22Rv1 (cell line): ENCODE measurements around the gene HIC1.

Source experiments
- ZFX ChIP-seq: fragments of 450-650 bp; IDR thresholded peaks from 2 replicates; pipeline ENCODE4 v1.6.1; 2017; ENCODE audit warnings: antibody characterized with exemption, borderline replicate concordance
- TF ChIP-seq, protein P1 (sequence below): fragments of 450-650 bp; IDR thresholded peaks from 2 replicates; pipeline ENCODE4 v1.5.1; 2017; ENCODE audit warnings: mild to moderate bottlenecking

DNA sequence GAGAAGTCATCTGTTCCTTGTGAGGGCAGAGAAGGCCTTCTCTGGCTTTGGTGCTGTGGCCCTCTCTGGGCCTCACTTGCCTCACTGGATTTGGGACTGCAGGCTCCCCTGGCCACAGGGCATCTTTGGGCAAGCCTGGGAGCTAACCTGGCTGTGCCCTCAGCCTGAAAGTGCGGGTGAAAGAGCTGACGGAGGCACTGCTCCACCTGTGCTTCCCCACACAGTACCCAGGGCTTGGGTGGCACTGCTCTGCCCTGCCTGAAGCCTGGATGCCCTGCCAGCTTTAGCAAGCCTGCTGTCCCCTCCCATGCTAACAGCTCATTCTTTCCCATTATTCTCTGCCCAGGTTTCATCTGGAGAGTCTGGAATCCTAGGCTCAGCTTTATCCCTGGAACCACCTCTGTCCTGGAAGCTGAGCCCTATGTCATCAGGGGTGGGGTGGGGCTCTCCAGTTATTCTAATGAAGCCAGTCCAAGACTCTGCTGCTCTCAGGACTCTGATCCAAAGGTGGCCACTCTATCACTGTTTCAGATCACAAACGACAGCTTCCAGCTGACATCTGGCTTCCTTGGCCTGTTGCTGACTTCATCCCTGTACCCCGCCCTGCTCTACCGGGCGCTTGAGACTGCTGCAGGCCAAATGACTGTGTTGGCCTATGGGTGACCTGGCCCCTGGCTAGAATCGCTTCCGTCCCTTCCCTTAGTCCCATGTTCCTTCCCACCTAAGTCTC, 29.3 kb downstream of the HIC1 start:
- TF ChIP-seq, protein P1, sequence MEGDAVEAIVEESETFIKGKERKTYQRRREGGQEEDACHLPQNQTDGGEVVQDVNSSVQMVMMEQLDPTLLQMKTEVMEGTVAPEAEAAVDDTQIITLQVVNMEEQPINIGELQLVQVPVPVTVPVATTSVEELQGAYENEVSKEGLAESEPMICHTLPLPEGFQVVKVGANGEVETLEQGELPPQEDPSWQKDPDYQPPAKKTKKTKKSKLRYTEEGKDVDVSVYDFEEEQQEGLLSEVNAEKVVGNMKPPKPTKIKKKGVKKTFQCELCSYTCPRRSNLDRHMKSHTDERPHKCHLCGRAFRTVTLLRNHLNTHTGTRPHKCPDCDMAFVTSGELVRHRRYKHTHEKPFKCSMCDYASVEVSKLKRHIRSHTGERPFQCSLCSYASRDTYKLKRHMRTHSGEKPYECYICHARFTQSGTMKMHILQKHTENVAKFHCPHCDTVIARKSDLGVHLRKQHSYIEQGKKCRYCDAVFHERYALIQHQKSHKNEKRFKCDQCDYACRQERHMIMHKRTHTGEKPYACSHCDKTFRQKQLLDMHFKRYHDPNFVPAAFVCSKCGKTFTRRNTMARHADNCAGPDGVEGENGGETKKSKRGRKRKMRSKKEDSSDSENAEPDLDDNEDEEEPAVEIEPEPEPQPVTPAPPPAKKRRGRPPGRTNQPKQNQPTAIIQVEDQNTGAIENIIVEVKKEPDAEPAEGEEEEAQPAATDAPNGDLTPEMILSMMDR, result no peak
- TF ChIP-seq ZFX, result no peak
